Measurements from ENCODE around the gene TGM5. TPM values are rescaled to one million over a fixed set of nuclear protein-coding genes. Genes with fewer than 3 reads are reported as not detected.
"Not testable (repeated sequence)": the region's sequence is repeated elsewhere in the genome, so short reads cannot be mapped to it uniquely, and the experiment has no call there.

TGM5 gene
- total RNA-seq, 4 donors from 2014 or later, result 61.6 to 146 (median 69.3) TPM

GRCh38 chr15:43276563-43277200, 10.0 kb upstream of the TGM5 start:
- H3K4me1 ChIP-seq, result peaks cover 3% of the 10 kb centered on the region
- H3K27ac ChIP-seq, result peak overlapping the region; percentile 41
- no peak overlapping the region for H3K4me3 ChIP-seq
- H3K27me3 ChIP-seq, result peaks cover 15% of the 10 kb centered on the region
- 80% methylated on average over 12 of the region's 12 CpGs for WGBS
- H3K9me3 ChIP-seq, result no peaks in the 10 kb centered on the region
- DNase-seq (ENCODE audit: low spot score in 2 of 2), result no peak
- H3K36me3 ChIP-seq, result no peaks in the 10 kb centered on the region
- no peak for TF ChIP-seq POLR2AphosphoS5 (IDR thresholded peaks at IDR 0.05)
- TF ChIP-seq EP300 (IDR thresholded peaks at IDR 0.05), result no peak
- no peak for TF ChIP-seq CTCF (IDR thresholded peaks at IDR 0.05)
- no peak for TF ChIP-seq POLR2A (IDR thresholded peaks at IDR 0.05)

DNA sequence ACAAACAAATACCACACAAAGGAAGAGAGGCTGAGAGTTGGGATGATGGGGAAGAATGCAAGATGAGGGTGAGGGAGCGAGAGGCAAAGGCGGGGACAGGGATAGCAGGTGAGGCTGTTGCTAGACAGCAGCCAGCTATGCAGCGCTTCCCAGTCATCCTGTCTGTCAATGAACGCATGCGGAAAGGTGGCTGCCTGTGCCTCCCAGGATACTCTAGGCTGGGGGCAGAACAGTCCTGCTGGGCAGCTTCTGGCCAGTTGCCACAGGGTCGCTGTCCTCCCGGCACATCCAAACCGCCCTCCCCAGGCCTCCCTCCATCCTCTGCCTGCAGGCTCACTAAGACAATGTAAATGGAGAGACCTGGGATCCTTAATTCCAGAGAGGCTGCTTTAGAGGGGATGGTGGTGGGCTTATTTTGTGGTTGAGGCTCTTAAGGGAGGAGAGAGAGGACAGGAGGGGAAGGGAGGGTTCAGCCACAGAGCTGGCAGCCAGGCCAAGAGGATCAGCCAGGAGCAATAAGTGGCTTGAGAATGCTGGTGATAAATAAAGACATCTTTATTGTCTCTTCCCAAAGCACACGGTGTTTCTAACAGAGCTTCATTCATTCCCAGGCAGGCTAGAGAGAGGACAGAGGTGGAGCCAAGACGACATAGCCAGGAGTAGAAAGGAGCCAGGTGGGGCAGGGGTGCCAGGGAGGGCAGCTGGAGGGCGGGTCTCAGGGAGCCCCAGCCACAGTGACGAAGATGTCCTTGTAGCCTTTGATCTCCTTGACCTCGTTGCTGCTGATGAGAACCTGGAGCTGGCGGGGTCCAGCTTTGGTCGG, 9.2 kb upstream of the TGM5 start:
- H3K4me1 ChIP-seq, result peaks cover 3% of the 10 kb centered on the region
- 66% methylated on average over 15 of the region's 15 CpGs for WGBS
- peak overlapping the region; percentile 41 for H3K27ac ChIP-seq
- H3K4me3 ChIP-seq, result no peak overlapping the region
- TF ChIP-seq POLR2A (IDR thresholded peaks at IDR 0.05), result no peak
- no peak for TF ChIP-seq EP300 (IDR thresholded peaks at IDR 0.05)
- no peak for TF ChIP-seq CTCF (IDR thresholded peaks at IDR 0.05)
- TF ChIP-seq POLR2AphosphoS5 (IDR thresholded peaks at IDR 0.05), result no peak
- DNase-seq (ENCODE audit: low spot score in 2 of 2), result no peak
- H3K27me3 ChIP-seq, result peaks cover 15% of the 10 kb centered on the region
- H3K36me3 ChIP-seq, result no peaks in the 10 kb centered on the region
- H3K9me3 ChIP-seq, result no peaks in the 10 kb centered on the region

- Histone ChIP-seq H3K27ac (no peak overlapping the region), H3K4me1 (peaks cover 6% of the 10 kb centered on the region)
- no peak for TF ChIP-seq CTCF (IDR thresholded peaks at IDR 0.05)
- TF ChIP-seq POLR2A (IDR thresholded peaks at IDR 0.05), result no peak
- TF ChIP-seq EP300 (IDR thresholded peaks at IDR 0.05), result no peak
- no peak for TF ChIP-seq POLR2AphosphoS5 (IDR thresholded peaks at IDR 0.05)
Measured at GRCh38 chr15:43274136-43274535, 7.4 kb upstream of the TGM5 start.

GRCh38 chr15:43273243-43273642, 6.5 kb upstream of the TGM5 start:
- Histone ChIP-seq H3K27ac (no peak overlapping the region), H3K36me3 (no peaks in the 10 kb centered on the region), H3K4me1 (peaks cover 6% of the 10 kb centered on the region), H3K27me3 (peaks cover 15% of the 10 kb centered on the region), H3K9me3 (no peaks in the 10 kb centered on the region), H3K4me3 (no peak overlapping the region)
- 95% methylated on average over 2 of the region's 2 CpGs for WGBS
- TF ChIP-seq CTCF (IDR thresholded peaks at IDR 0.05) (no peak), POLR2AphosphoS5 (IDR thresholded peaks at IDR 0.05) (no peak), POLR2A (IDR thresholded peaks at IDR 0.05) (no peak), EP300 (IDR thresholded peaks at IDR 0.05) (no peak)
- no peak for DNase-seq (ENCODE audit: low spot score in 2 of 2)

More at GRCh38 chr15:43274136-43274535, 7.4 kb upstream of the TGM5 start:
- Histone ChIP-seq H3K9me3 (no peaks in the 10 kb centered on the region), H3K27me3 (peaks cover 15% of the 10 kb centered on the region), H3K4me3 (no peak overlapping the region), H3K36me3 (no peaks in the 10 kb centered on the region)
- 71% methylated on average over 9 of the region's 9 CpGs for WGBS
- DNase-seq (ENCODE audit: low spot score in 2 of 2), result no peak

DNA sequence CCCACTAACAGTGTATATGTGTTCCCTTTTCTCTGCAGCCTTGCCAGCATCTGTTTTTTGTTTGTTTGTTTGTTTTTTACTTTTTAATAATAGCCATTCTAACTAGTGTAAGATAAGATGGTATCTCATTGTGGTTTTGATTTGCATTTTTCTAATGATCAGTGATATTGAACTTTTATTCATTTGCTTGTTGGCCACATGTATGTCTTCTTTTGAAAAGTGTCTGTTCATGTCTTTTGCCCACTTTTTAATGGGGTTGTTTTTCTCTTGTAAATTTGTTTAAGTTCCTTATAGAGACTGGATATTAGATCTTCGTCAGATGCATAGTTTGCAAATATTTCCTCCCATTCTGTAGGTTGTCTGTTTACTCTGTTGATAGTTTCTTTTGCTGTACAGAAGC, 5.2 kb upstream of the TGM5 start:
- not testable (repeated sequence) for DNase-seq (ENCODE audit: low spot score in 2 of 2); H3K9me3 ChIP-seq; H3K4me3 ChIP-seq; H3K36me3 ChIP-seq; H3K27ac ChIP-seq
- peaks cover 11% of the 10 kb centered on the region for H3K4me1 ChIP-seq
- 84% methylated on average over 1 of the region's 1 CpG for WGBS
- H3K27me3 ChIP-seq, result peaks cover 12% of the 10 kb centered on the region

All from suprapubic skin (tissue), 4 donors.